HG03378 (cell line): Measurements from ENCODE around the gene MAD1L1.
A peak's percentile ranks its signal among the peaks of the same experiment; 100 is the strongest.
"Not testable (repeated sequence)": the region's sequence is repeated elsewhere in the genome, so short reads cannot be mapped to it uniquely, and the experiment has no call there.

Source experiments
- ATAC-seq: cut with Tn5 transposase; IDR thresholded peaks from one replicate; pipeline ENCODE4 v1.9.1; 2021; ENCODE audit warnings: mild to moderate bottlenecking, moderate library complexity; ENCODE audit not compliant: unreplicated experiment

MAD1L1 gene

DNA sequence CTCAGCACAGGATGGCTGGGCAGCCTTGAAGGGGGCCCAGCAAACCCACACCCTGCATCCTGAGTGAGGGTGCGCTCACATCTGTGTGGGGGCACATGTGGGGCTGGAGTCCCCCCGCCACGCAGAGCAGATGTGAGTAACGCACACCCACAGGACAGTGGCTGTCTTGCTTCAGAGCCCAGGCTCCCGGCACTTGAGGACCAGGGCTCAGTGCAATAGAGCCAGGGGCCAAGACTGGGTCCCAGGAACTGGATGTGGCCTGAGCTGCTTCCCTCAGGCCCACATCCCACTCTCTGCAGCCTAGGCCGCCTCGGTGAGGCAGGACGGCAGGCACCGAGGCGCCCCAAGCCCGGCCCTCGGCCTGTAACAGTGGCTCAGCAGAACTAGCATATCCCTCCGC lies 159.9 kb downstream of the MAD1L1 start:
- ATAC-seq: no peak

DNA sequence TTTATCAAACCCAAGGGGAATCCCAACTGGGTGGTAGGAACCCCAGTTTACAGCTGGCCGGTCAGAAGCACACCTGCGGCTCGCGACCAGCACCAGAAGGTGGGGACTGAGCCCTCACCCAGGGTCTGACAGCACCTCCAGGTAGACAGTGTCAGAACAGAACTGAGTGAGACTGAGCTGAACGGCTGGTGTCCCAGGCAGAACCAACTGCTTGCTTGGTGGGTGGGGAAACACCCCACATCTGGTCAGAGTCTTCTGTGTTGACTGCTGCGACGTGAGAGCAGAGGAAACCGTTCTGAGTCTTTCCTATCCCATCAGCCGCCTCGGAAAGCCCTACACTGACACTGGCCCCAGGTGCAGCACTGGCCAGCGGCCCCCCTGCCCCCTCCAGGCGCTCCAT lies 160.7 kb downstream of the MAD1L1 start:
- peak; percentile 82 for ATAC-seq

DNA sequence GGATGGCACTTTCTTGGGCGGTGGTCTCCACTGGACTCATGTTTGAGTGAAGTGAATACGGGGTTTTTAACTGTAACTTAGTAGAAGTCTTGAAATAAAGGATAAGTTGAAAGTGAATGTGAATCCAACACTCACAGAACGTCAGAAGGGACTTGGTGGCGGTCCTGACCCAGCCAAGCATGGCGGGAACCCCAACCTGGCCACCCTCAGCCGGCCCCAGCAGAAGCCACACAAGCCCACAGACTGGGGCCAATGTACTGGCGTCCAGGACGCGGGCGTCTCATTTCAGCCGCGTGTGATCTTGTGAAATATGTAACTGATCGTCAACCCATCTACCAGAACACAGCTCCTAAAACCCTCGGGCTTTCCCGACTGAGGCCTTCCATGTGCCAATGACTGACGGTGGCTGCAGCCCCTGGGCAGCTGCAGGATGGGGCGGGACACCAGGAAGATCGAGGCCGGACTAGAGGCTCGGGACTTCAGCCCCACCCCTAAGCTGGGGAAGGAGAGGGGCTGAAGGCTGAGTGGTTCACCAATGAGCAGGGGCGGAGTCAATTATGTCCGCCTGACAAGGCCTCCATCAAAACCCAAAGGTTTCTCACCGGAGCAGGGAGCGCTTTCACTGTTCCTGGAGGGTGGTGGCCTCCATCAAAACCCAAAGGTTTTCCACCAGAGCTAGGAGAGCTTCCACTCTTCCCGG lies 161.5 kb downstream of the MAD1L1 start:
- no peak for ATAC-seq

DNA sequence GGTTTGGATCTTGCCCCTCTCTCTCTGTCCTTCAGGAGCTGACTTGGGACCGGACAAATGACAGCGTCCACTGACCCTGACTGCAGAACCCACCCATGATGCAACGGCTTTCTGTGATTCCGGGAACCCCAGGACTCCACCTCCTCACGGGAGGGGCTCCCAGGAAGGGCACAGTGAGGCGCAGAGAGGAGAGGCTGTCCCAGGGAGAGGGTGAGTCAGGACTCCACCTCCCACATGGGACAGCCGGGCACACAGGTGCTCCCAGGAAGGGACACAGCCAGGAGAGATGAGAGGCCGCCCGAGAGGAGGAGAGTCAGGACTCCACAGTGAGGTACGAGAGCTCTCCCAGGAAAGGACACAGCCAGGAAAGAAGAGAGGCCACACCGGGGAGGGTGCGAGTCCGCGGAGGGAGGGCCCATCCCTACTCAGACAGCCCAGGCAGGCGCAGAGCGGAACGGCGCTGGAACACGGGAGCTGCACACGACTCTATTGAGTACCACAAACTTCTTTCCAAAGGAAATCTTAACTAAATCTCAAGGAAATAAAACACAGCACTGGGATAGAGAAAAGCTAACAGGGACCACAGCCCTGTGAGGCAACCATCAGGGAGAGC lies 162.5 kb downstream of the MAD1L1 start:
- ATAC-seq: no peak

DNA sequence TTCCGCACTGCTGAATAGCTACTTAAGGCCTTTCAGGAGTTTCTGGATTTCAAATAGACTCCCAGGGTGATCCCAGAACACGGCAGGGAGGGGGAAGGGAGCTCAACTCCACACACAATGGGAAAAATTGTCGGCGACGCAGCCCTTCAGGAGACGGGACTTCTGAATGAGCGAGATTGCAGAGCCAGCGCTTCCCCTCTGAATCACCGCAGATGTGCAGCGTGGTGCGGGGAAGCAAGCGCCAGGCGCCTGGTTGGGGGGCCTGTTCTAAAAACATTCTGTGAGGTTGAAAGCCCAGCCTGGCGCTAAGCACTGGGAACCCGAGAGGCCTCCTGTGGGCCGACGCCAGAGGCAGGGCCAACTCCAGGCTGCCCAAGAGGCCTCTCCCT lies 163.3 kb downstream of the MAD1L1 start:
- no peak for ATAC-seq

DNA sequence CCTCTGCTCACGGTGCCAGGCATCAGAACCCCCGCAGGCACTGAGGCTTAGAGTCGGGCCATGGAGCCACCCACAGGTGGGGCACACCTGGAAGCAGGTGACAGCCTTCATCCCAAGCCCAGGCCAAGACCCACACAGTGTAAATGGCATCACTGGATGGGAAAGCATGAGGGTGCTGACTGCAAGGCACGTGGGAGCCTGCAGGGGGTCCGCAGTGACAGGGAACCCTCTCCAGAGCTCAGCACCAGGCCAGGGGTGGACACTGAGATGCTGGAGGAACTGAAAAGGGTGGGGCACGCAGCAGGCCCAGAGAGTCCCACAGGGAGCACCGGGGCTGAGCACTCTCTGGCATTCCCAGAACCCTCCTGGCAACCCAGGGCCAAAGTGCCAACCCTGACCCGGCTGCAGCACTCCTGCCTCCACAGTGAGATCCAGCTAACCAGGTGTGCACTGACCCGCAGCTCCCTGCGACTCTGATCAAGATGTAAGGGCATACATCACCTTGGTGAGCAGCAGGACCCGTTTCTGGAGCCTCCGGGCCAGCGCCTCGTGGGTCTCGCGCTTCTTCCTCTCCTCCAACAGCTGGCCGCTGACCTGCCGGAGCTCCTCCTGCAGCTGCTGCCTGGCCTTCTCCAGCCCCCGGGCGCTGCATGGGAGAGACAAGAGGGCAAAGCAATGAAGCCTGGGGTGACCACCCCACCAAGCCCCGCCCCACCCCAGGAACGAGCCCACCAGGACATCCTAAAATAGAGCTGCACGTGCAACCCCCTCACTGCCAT lies 163.9 kb downstream of the MAD1L1 start:
- ATAC-seq: no peak

DNA sequence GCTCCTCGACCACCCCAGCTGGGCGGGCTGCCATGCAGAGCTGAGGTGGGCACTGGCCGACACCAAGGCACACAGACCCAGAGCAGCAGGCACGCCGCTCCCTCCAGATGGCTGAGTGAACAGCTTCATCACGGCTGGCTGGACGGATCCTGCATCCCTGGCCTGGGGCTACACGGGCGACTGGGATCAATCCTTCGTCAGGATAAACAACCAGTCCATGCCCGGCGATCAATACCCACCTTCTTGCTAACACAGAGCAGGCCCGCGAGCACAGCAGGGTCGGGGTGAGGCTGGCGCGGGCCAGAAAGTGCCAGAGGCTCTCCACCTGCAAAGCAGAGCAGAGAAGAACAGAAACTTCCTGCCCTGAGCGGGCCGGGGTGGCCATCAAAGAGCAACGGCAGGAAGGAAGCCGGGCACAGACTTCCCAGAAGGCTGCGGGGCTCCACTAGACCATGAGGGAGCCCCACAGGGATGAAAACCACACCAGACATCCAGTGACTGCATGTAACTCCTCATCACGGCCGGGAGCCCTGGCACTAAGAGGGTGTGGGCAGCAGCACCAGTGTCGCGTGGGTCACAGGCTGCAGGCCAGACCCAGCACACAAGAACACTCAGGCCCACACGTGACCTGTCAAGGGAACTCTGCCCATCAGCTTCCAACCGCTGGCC lies 166.4 kb downstream of the MAD1L1 start:
- no peak for ATAC-seq

DNA sequence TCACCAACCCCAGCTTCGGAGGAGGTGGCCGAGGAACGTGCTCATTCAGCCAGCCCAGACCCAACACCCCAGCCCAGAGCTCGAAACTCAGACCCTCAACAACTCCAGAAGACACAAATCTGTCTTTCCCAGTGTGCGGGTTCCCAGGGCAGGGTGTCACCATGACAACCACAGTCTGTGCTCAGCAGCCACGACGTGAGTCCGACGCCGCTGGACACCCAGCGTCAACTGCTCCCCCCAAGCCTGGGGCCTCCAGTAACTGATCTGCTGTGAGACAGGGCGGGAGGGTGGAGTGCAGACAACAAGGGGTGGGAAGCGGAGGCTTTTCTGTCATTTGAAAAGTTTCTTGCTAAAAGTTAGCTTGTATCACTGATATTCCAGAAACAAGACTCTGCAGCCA lies 167.2 kb downstream of the MAD1L1 start:
- no peak for ATAC-seq

DNA sequence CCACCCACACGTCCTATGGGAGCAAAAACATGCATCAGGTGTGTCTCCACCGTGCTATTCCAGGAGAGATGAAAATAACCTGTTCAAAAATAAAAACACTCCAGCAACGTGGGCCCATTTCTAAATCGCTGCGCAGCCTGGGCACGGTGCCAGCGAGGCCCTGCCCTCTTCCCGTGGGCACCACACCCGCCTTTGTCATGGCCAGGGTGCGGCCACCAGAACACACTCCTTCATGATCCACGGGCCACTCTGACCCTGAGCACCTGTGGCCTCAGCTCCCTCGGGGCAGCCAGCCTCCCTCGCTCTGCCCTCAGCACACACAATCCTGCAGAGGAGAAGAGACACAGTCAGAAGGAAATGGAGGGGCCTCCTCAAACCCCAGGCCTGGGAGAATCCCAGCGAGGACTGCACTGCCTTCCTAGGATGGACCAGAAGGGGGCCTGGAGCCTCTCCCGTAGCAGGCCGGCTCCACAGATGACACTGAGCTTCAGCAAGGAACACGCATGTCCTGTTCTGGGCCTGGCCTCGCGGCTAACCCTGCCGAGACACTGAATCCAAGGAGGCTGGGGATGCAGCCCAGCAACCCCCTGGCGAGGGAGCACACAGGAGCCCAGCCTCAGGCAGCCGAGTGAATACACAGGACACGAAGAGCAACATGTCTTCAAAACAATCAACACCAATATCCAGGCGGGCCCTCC lies 169.0 kb downstream of the MAD1L1 start:
- ATAC-seq: no peak

DNA sequence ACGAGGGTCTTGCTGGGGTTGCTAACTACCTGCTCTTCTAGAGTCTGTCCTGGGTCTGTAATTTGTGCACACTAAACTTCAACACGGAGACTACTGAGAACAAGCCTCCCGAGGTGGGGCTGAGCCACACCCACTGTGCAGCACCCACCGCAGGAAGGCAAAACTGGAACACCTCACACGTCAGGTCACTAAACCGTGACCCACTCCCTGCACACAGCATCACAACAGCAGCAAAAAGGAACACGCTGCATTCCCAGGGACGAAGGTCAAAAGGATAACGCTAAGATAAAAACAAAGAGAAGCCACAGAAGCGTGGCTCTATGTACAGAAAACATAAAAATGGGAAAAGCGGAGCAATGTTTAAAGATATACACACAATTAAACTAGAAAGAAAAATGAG lies 170.1 kb downstream of the MAD1L1 start:
- ATAC-seq: no peak

DNA sequence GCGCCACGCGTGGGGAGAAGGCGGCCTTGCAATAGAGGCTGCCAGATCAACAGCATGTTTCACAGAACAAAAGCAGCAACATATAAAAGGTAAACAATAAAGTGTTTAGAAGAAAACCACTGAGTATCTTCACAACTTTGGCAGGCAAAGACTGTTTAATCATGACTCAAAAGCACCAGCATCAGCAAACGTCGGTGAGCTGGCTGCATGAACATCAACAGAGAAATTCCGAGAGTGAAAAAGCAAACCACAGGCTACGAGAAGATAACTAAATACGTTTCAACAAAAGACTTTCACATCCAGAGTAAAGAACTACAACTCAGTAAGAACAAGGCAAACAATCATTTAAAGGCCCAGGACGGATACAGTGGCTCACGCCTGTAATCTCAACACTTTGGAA lies 172.0 kb downstream of the MAD1L1 start:
- no peak for ATAC-seq

DNA sequence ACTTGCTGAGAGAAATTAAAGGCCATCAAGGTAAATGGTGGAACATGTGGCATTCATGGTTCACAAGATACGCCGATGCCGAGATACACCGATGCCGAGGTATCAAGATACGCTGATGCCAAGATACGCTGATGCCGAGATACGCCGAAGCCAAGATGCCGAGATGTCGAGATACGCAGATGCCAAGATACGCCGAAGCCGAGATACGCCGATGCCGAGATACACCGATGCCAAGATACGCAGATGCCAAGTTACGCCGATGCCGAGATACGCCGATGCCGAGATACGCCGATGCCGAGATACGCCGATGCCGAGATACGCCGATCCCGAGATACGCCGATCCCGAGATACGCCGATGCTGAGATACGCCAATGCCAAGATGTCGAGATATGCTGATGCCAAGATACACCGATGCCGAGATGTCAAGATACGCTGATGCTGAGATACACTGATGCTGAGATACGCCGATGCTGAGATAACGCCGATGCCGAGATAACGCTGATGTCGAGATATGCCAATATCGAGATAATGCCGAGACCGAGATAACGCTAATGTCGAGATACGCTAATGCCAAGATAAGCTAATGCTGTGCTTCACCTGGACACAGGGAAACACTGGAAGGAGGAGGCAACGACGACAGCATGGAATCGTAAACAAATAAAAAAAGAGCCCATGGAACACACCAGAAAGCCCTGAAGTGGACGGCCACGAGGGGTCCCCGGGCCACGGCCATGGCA lies 172.6 kb downstream of the MAD1L1 start:
- ATAC-seq: no peak

DNA sequence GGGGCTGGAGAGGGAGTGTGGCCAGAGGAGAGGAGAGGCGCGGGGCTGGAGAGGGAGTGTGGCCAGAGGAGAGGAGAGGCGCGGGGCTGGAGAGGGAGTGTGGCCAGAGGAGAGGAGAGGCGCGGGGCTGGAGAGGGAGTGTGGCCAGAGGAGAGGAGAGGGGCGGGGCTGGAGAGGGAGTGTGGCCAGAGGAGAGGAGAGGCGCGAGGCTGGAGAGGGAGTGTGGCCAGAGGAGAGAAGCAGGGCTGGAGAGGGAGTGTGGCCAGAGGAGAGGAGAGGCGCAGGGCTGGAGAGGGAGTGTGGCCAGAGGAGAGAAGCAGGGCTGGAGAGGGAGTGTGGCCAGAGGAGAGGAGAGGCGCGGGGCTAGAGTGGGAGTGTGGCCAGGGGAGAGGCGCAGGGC lies 174.5 kb downstream of the MAD1L1 start:
- ATAC-seq: not testable (repeated sequence)

DNA sequence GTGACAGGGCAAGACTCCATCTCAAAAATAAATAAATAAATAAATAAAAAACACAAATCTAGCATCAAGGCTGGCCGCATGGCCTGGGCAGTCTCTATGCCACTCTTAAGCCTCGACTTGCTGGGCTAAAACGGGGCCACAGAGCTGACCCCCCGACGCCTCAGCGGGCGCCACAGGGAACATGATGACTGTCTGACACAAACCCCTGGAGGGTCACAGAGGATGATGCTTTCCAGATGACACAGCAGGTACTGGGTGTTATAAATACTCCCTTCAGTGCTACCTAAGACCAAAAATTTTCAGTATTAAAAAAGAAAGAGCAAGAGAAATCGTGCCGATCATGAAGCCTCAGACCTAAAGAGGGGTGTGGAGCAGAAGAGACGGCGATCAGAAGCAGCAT lies 176.8 kb downstream of the MAD1L1 start:
- ATAC-seq: no peak

DNA sequence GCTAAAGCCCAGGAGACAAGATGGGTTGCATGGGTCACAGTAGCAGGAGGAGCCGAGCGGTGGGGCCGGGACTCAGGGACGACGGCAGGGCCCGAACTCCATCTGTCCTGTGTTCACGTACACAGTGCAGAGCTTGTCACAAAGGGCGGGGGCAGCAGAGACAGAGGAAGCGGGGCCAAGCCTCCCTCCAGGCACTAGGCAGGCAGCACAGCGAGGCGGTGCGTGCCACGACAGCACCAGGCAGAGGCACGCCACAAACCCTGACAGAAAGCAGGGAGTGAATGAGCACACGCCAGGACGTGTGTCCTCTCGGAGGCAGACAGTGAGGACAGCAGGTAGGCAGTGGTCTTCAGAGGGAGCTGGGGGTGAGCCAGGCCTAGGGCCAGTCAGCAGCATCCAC lies 177.8 kb downstream of the MAD1L1 start:
- ATAC-seq: no peak

DNA sequence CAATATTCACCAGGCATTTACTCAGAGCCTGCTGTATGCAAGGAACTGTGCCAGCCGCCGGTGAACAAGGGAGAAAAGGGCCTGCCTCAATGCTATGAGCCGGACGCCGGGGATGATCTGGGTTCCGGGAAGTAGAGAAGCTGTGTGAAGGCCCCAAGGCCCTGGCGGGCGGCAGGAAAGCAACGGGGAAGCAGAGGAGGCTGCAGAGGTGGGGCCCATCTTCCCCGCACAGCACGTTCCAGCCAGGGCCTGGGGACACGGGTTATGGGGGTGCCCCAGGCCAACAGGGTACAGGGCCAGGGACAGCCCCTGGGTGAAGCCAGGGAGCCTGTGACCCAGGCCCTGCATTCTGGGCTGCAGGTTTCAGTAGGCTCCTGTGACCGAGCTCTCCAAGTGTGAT lies 179.3 kb downstream of the MAD1L1 start:
- no peak for ATAC-seq

DNA sequence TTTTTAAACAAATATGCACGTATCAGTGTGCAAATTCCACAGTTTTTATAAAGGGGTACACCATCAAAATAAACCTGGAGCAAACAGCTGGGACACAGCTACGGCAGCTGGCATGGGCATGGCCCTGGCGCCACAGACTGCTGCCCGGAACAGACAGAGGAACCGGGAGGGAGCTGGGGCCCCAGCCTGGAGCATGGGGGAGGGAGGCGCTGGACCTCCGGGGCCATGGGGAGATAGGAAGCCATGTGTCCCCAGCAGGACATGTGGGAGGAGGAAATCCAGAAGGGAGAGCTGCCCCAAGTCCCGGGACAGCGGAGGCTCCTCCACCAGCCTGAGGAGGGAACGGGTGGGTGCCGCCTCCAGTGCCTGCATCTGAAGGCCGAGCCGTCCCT lies 180.1 kb downstream of the MAD1L1 start:
- no peak for ATAC-seq

DNA sequence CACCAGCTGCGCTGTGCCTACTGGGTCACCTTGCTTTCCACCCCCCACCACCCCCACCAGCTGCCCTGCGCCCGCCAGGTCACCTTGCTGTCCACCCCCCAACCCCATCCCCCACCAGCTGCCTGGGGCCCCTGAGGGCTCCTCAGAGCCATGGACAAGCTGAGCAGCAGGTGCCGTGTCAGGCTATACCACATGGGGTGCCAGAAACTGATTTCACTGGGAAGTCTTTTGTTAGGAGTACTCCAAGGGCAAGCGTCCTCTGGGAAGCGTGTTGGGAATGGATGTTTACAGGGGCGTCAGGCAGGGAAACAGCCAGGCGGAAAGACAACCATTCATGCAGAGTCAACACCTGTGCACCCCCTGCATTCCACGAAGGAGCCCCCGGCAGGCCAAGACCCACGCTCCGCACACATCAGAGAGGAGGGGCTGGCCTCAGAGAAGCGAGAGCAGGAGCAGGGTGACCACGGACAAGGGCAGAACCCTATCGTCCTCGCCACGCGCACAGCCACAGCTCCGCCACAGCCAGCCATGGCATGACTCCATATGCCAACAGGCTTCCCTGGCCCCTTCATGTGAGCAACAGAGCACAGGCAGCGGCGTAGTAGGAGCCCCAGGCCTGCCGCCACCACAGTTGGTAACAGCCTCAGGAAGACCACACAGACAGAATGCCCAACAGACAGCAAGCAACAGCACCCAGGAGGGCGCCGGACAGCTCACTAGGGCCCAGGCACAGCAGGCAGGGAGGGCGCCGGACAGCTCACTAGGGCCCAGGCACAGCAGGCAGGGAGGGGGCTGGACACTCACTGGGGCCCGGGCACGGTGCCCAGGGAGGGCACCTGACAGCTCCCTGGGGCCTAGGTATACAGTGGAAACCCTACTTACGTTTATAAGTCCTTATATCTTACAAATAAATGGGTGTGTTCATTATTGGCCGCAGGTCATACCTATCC lies 180.8 kb downstream of the MAD1L1 start:
- ATAC-seq: no peak

DNA sequence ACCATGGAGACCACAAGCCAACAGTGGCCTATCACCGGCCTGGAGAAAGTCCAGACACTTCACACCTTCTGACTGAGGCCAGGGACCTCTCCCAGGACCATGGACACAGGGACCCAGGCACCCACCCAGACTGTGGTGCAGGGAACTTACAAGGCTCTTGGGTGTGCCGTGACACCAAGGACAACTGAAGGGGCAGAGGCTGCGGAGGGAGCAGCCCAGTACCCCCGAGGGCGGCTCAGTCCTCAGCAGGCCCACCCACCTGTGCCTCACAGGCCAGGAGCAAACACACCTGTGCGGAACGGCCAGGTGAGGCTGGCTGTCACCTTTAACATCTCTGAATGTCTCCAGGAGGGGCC lies 182.3 kb downstream of the MAD1L1 start:
- ATAC-seq: no peak
